MCF 10A (cell line): Measurements from ENCODE around the gene KIF2C. TPM values are rescaled to one million over a fixed set of nuclear protein-coding genes. Genes with fewer than 3 reads are reported as not detected.

Experiments
- BruUV-seq: library from RNA; stranded (reverse); fragments of 400-500 nt; replicated peaks from 2 replicates; lab custom pipeline; 2021; lab: Mats Ljungman, UMichigan
- CTCF ChIA-PET: fragments of 300-600 bp; sonication (Branson Sonifier 250); formaldehyde crosslinking; extraction: SDS; loops from one replicate; lab custom pipeline; 2021; ENCODE audit warnings: antibody characterized with exemption, inconsistent platforms; lab: Yijun Ruan, JAX
- POLR2A ChIA-PET: fragments of 300-600, 350-650 bp; sonication (Branson Sonifier 250); formaldehyde crosslinking; extraction: SDS; loops from one replicate; lab custom pipeline; 2020; ENCODE audit warnings: antibody characterized with exemption, inconsistent platforms; lab: Yijun Ruan, JAX
- DNase-seq: peaks from one replicate; pipeline ENCODE4 v3.0.0-alpha.2; 2018; ENCODE audit not compliant: unreplicated experiment
- H3K27ac Mint-ChIP-seq: one replicate; pipeline ENCODE4 v1.8.0; 2022; ENCODE audit warnings: mild to moderate bottlenecking, low read depth, mixed read lengths; ENCODE audit not compliant: unreplicated experiment
- H3K27me3 Mint-ChIP-seq: one replicate; pipeline ENCODE4 v1.8.0; 2022; ENCODE audit warnings: mixed read lengths; ENCODE audit not compliant: insufficient read depth, unreplicated experiment
- H3K36me3 Mint-ChIP-seq: one replicate; pipeline ENCODE4 v1.8.0; 2022; ENCODE audit warnings: mild to moderate bottlenecking, moderate library complexity, mixed read lengths; ENCODE audit not compliant: insufficient read depth, unreplicated experiment
- H3K4me1 Mint-ChIP-seq: one replicate; pipeline ENCODE4 v1.8.0; 2022; ENCODE audit warnings: mixed read lengths; ENCODE audit not compliant: insufficient read depth, unreplicated experiment
- H3K4me3 Mint-ChIP-seq: one replicate; pipeline ENCODE4 v1.8.0; 2022; ENCODE audit warnings: mild to moderate bottlenecking, moderate library complexity, mixed read lengths; ENCODE audit not compliant: unreplicated experiment
- H3K9me3 Mint-ChIP-seq: one replicate; pipeline ENCODE4 v1.8.0; 2022; ENCODE audit warnings: mixed read lengths; ENCODE audit not compliant: unreplicated experiment
- intact Hi-C: fragments of 100-400 bp; cut with micrococcal nuclease; formaldehyde crosslinking; loops from 2 replicates; pipeline ENCODE4 v1.14.1; 2022
- total RNA-seq: library from RNA; stranded (reverse); gene quantifications from 2 replicates; pipeline ENCODE4 v1.2.3, GENCODE V29; 2022
- TF ChIP-seq, protein P1 (sequence below): fragments of 200-600 bp; IDR thresholded peaks from one replicate; pipeline ENCODE4 v1.8.0; 2022; ENCODE audit warnings: antibody characterized with exemption, mild to moderate bottlenecking; ENCODE audit not compliant: unreplicated experiment

KIF2C gene
- total RNA-seq, 1 experiment from 2014 or later: 25.1 TPM

DNA sequence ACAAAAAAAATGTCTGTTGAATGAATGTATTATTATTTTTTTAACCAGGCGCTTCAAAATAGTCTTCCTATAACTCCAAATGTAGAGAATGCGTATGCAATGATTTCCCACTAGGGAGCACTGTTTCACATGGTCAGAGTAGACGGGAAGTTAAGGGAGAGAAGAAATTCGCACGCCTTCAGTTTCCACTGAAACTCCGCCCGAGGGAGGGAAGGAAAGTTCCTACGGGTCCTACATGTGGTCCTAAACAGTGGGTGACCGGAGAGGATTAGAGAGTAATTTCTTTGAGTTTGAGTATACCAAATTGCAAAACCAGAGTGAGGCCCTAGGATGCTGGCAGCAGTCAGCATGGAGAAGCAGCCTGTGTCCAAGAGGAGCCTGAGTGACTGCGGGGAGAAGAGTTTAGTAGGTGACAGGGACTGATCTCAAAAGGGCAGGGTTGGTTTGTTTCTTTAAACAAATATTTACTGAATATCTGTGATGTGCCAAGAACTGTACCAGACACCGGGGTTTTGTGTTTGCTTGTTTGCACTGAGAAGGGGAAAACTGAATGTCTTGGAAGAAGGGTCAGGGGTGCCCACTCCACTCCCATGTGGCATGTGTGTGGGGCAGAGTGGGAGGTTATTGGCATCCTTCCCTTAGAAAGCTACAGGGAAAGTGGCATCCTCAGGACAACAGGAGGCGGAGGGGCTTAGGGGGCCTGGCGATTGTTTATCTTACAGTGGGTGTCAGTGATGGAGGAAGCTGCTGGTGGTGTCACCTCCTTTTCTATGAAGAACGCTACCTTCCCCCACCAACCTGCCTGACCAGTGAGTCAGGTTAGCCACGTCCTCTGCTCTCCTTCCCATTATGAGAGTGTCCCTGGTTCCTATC is 31.4 kb upstream of the KIF2C start:
- ChIA-PET POLR2A (interaction anchor here (1.2 to 3.9 kb wide), 3 partner anchors 14 to 34 kb away, joined by 3 to 14 read pairs (median 8); partner anchors contain the start of genes ARMH1 and TMEM53), CTCF (interaction anchor here (0.5 to 1.4 kb wide), 6 partner anchors 9 to 671 kb away, joined by 3 to 6 read pairs (median 4); partner anchors contain the start of gene TMEM53)
- TF ChIP-seq, protein P1, sequence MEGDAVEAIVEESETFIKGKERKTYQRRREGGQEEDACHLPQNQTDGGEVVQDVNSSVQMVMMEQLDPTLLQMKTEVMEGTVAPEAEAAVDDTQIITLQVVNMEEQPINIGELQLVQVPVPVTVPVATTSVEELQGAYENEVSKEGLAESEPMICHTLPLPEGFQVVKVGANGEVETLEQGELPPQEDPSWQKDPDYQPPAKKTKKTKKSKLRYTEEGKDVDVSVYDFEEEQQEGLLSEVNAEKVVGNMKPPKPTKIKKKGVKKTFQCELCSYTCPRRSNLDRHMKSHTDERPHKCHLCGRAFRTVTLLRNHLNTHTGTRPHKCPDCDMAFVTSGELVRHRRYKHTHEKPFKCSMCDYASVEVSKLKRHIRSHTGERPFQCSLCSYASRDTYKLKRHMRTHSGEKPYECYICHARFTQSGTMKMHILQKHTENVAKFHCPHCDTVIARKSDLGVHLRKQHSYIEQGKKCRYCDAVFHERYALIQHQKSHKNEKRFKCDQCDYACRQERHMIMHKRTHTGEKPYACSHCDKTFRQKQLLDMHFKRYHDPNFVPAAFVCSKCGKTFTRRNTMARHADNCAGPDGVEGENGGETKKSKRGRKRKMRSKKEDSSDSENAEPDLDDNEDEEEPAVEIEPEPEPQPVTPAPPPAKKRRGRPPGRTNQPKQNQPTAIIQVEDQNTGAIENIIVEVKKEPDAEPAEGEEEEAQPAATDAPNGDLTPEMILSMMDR: peak; percentile 37
- no TSS peak for BruUV-seq
- Mint-ChIP-seq H3K27me3 (peaks cover 14% of the 10 kb centered on the region), H3K9me3 (no peaks in the 10 kb centered on the region), H3K36me3 (no peaks in the 10 kb centered on the region), H3K4me3 (no peak overlapping the region), H3K27ac (no peak overlapping the region), H3K4me1 (peaks cover 17% of the 10 kb centered on the region)
- intact Hi-C loops: loop anchor here (5.0 kb wide), 1 partner anchor 51 kb away; no protein-coding TSS in a partner anchor
- DNase-seq: peak; percentile 75

GRCh38 chr1:44713321-44713781 is 26.3 kb upstream of the KIF2C start:
- intact Hi-C loops: no loop called here
- peaks cover 14% of the 10 kb centered on the region for H3K27me3 Mint-ChIP-seq
- ChIA-PET POLR2A (interaction anchor here (0.9 to 2.6 kb wide), 5 partner anchors 8 to 298 kb away, joined by 3 to 14 read pairs (median 4); partner anchors contain the start of genes ARMH1, HECTD3 and RNU5D-1), CTCF (interaction anchor here (0.6 to 2.4 kb wide), 5 partner anchors 9 to 866 kb away, joined by 3 to 6 read pairs (median 4); no protein-coding TSS in a partner anchor)
- no peaks in the 10 kb centered on the region for H3K9me3 Mint-ChIP-seq
- no peak overlapping the region for H3K4me3 Mint-ChIP-seq
- no peak overlapping the region for H3K27ac Mint-ChIP-seq
- BruUV-seq: no TSS peak
- peak; percentile 61 for DNase-seq
- TF ChIP-seq, protein P1: no peak
- peaks cover 7% of the 10 kb centered on the region for H3K4me1 Mint-ChIP-seq
- H3K36me3 Mint-ChIP-seq: no peaks in the 10 kb centered on the region

GRCh38 chr1:44714532-44714931 is 25.1 kb upstream of the KIF2C start:
- Mint-ChIP-seq H3K4me1 (peaks cover 7% of the 10 kb centered on the region), H3K36me3 (no peaks in the 10 kb centered on the region), H3K4me3 (no peak overlapping the region), H3K27ac (no peak overlapping the region), H3K9me3 (no peaks in the 10 kb centered on the region), H3K27me3 (peaks cover 14% of the 10 kb centered on the region)
- intact Hi-C loops: no loop called here
- TF ChIP-seq, protein P1: no peak
- DNase-seq: no peak
- no TSS peak for BruUV-seq
- ChIA-PET CTCF (interaction anchor here (0.6 to 2.2 kb wide), 15 partner anchors 9 to 1957 kb away, joined by 3 to 10 read pairs (median 3); partner anchors contain the start of genes RNU5D-1 and TEX38), POLR2A (interaction anchor here (0.9 to 1.3 kb wide), 2 partner anchors 15 to 17 kb away, joined by 6 to 9 read pairs; partner anchors contain the start of gene RNU5D-1)
